CD4-positive, alpha-beta T cell treated with Interleukin-12 subunit alpha and Interleukin-12 subunit beta, for 1 hour (primary cell): ENCODE data around the gene APC2.
A peak's percentile ranks its signal among the peaks of the same experiment; 100 is the strongest.
"Not testable (repeated sequence)": the region's sequence is repeated elsewhere in the genome, so short reads cannot be mapped to it uniquely, and the experiment has no call there.

ENCODE experiments used
- DNase-seq: peaks from one replicate; pipeline ENCODE4 v3.0.0-alpha.2; 2020

Gene APC2

DNA sequence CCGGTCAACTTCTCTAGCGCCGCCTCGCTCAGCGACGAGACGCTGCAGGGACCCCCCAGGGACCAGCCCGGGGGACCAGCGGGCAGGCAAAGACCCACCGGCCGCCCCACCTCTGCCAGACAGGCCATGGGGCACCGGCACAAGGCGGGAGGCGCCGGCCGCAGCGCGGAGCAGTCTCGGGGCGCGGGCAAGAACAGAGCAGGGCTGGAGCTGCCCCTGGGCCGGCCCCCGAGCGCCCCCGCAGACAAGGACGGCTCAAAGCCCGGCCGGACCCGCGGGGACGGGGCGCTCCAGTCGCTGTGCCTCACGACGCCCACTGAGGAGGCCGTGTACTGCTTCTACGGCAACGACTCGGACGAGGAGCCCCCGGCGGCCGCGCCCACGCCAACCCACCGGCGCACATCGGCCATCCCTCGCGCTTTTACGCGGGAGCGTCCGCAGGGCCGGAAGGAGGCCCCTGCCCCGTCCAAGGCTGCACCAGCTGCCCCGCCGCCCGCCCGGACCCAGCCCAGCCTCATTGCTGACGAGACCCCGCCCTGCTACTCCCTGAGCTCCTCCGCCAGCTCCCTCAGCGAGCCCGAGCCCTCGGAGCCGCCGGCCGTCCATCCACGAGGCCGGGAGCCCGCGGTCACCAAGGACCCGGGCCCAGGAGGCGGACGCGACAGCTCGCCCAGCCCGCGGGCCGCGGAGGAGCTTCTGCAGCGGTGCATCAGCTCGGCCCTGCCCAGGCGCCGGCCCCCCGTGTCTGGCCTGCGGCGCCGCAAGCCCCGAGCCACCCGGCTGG, 17.8 kb downstream of the APC2 start:
- DNase-seq, result no peak

- no peak for DNase-seq
These were observed 18.4 kb downstream of the APC2 start for GRCh38 chr19:1468274-1468820.

DNA sequence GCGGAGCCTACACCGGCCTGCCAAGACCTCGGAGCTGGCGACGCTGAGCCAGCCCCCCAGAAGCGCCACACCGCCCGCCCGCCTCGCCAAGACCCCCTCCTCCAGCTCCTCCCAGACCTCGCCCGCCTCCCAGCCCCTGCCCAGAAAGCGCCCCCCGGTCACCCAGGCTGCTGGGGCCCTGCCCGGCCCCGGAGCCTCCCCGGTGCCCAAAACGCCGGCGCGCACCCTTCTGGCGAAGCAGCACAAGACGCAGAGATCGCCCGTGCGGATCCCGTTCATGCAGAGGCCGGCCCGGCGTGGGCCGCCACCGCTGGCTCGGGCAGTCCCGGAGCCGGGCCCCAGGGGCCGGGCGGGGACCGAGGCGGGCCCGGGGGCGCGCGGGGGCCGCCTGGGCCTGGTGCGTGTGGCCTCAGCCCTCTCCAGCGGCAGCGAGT, 18.9 kb downstream of the APC2 start:
- DNase-seq, result peak; percentile 31

- peak; percentile 34 for DNase-seq
These were observed 19.5 kb downstream of the APC2 start for GRCh38 chr19:1469255-1470054.

DNA sequence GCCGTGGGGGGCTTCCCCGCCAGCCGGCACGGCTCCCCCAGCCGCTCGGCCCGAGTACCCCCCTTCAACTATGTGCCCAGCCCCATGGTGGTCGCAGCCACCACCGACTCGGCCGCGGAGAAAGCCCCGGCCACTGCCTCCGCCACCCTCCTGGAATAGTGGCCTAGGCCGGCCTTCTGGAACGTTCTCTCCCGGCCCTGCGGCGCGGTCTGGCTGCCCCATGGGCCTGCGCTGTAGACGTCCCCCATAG, 20.1 kb downstream of the APC2 start:
- DNase-seq, result no peak

DNA sequence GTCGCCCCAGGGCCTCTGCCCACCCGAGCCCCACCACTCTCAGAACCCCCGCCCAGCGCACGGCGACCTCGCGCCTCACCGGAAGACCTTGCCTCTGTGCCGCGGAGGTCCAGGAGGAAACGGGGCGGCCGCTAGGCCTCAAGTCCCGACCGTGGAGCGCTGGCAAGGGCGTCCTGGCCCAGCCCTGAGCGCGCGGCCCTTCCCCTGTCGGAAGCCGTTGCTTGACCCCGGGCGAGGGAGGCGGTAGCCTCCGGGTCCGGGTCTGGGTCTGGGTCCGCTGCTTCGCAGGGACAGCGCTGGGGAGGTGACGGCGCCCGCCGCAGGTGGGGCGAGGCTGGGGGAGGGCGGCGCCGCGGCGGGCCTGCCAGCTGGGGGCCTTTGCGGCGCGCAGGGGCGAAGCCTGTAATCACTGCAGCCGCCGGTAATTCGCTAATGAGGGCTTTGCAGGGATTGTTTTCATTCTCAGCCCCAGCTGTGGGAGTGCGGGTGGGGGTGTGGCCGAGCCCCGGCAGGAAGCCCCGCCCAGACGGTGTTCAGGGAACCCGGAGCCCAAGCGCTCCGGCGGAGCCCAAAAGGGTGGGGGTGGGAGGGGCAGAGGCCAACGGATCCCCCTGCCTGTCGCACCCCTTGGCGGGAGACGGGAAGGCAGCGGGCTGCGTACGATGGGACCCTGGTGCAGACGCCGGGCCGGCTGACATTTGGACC, 20.5 kb downstream of the APC2 start:
- DNase-seq, result peak; percentile 78

DNA sequence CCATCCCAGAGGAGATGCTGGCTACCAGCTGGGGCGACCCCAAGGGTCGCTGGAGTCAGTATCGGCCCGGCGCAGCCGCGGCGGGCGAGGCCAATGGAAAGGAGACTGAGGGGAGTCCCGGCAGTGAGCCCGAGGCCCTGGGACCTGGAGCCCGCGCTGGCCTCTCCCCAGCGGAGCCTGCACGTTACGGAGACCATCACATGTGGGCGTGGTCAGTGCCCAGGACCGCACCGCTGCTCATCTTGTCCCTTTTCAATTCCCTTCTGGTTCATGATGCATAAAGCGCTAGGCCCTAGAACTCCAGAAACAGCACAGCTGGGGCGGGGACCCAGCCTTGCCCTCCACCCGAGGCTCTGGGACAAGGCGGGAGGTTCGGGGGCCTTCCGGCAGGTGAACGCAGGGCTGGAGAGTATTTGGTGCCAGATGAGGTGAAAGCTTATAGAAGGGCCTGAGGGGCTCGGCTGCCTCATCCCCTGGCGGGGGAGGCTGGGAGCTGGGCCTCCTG, 21.1 kb downstream of the APC2 start:
- DNase-seq, result peak; percentile 26

- peak; percentile 27 for DNase-seq
These were observed 21.7 kb downstream of the APC2 start for GRCh38 chr19:1471515-1472160.

DNA sequence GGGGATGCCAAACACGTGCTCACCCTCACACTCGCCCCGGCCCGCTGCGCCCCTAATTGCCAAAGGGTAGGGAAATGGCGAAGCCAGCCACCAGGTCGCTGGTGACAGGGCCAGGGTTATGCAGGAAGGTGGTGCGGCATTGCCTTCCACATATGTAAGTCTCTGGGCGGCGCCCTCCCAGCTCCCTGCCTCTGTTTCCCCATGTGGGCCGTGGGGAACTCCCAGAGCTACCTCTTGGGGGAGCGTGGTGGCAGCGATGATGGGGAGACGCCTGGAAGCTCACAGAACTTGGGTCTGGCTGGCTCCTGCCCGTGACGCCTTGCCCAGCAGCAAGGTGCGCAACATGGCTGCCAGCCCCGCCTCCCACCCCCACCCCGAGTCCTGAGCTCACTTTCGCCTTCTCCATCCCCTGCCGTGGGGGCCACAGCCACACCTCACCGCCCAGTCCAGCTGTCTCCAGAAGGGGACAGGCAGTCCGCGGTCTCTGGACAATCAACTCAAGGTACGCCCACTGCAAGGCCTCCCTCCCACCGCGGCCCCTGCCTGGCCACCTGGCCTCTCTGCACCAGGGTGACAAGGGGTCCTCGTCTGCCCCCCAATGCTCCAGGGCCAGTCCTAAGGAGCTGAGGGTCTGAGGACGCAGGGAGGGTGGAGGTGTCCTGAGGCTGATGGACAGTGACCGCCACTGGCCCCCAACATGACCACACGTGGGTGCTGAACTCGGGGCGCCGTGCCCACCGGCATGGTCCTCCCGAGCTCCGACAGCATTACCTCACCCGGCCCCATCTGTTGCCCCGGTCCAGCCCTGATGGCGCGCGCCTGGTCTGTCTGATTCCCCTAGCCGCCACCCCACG, 22.5 kb downstream of the APC2 start:
- no peak for DNase-seq

- DNase-seq, result no peak
These were observed 23.3 kb downstream of the APC2 start for GRCh38 chr19:1473085-1473851.

GRCh38 chr19:1474011-1474764, 24.3 kb downstream of the APC2 start:
- DNase-seq, result no peak

DNA sequence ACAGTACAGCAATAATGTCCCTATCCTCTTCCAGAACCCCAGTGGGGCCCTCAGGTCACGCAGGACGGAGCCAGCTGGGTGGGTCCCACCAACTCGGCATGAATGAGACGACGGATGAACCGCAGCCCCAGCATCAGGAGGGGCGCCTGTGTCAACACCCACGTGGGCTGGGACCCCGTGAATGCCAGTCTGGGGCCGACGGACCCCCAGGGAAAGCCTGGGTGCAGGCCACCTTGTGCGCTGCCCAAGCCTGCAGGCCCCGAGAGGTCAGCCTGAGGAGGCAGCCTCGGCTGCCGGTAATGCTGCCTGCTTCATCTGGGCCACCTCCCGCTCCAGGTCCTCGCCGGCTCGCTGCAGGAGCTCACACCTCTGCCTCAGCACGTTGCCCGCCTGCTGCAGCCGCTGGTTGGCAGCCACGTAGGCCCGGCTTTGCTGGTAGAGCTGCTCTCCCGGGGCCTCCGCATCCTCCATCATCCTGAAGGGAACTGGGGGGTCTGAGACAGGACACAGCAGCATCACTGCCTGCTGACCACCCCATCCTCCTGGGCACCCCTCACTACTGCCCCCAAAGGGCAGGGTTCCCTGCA, 24.9 kb downstream of the APC2 start:
- no peak for DNase-seq

DNA sequence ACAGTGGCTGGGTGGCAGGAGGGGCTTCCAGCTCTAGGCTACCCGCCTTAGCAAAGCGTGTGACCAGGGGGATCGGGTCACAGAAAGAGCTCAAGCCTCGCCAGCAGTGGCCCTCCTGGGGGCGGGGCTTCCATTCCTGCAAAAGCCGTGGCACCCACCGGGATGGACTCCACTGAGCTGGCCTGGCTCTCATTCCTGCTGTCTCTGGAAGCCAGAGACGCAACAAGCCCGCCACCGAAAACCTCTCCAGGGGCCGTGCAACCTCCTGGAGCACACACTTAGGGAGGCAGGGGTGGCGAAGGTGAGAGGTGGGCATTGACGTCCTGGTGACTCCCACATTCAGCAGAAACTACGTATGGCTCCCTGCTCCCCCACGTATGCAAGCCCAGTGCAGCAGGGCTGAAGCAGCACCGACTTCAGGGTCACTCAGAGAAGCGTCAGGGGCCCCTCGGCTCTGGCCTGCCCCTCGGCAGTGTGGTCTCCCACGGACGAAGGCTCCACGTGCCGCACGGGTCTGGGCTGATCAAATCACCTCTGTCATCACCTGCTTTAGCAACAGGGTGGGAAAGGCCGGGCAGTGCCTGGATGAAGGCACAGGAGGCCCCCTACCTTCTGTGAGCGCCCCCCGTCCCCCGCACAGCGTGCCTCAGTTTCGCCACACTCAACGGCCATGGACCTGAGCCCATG, 26.0 kb downstream of the APC2 start:
- no peak for DNase-seq

DNA sequence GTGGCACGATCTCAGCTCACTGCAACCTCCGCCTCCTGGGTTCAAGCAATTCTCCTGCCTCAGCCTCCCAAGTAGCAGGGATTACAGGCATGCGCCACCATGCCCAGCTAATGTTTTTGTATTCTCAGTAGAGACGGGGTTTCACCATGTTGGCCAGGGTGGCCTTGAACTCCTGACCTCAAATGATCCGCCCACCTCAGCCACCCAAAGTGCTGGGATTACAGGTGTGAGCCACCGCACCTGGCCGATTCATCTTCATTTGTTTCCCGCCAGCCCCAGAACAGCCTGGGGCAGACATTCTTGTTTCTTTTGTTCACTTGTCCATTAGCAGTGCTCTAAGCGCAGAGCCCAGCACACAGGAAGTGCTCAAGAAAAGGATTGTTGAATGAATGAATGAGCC, 27.1 kb downstream of the APC2 start:
- DNase-seq, result not testable (repeated sequence)

DNA sequence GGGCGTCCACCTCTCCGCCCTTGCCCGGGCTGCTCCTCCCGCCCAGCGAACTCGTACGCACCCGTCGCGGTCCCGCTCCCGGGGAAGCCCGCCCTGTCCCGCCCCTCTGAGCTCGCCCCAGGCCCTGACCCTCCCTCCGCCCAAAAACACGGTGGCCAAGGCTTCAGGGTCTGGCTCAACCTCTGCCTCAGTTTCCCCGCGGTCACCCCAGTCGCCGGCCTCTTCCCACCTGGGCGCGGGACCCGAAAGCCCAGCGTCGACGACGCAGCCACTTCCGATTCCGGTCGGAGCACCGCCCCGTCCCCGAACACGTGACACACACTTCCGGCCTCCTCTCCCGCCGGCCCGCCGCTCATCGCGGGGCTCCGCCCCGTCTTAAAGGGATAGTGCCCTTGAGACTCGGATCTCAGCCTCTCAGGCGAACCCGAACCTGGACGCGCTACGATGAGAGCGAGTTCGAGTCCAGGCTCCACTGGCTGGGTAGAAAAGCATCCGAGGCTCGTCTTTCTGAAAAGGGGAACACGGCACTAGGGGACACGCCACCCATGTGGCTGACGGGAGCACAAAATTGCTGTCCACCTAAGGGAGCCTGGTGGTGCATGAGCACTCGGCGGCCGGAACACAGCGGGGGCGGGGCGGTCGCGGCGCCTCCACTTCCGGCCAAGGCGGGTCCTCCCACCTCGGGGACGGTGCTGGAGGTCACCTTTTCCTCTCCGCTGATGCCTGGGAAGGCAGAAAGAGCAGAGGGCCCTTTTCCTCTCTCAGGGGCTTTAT, 29.2 kb downstream of the APC2 start, which contains the start of gene C19orf25:
Gene C19orf25 (minus strand): TSS at position 282 of the 774 bp plus-strand sequence. CDS start 312 bp downstream, outside the sequence.
- DNase-seq, result peak; percentile 92

GRCh38 chr19:1481224-1481892, 31.4 kb downstream of the APC2 start:
- DNase-seq, result no peak

DNA sequence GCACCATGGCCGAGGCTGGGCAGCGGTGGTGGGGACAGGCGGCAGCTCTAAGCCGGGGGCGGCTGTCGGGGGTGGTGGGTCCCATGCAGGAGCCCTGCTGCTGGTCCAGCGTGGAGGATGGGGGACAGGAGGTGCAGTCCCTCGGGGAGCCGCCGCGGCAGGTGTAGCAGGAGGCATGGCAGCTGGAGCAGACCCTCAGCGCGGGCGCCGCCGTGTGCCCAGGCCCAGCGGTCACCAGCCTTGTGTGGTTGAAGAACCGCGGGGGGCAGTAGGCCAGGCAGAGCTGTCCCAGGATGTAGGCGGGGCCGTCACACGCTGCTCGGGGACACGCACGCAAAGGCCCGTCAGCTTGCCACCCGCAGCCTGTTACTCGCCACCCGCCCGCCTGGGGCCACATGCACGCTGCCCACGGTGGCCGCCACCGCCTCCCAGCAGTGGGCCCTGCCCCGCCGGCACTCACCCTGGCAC, 32.0 kb downstream of the APC2 start:
- DNase-seq, result no peak
